Epithelial cell of esophagus (primary cell): ENCODE data around the gene DGKZ.

Experiments used
- DNase-seq: peaks from one replicate; pipeline ENCODE4 v3.0.0; 2010; ENCODE audit warnings: low read depth
- H3K4me3 ChIP-seq: 2 replicates; pipeline ENCODE4 v1.5.1; 2011; ENCODE audit warnings: mild to moderate bottlenecking, low read length, control low read depth
- TF ChIP-seq, protein P1 (sequence below): IDR thresholded peaks from 2 replicates; pipeline ENCODE4 v1.5.1; 2011; ENCODE audit warnings: low read depth, mild to moderate bottlenecking, low read length, control low read depth, inconsistent platforms; ENCODE audit not compliant: insufficient read depth; ENCODE audit errors: missing control alignments

DGKZ gene

DNA sequence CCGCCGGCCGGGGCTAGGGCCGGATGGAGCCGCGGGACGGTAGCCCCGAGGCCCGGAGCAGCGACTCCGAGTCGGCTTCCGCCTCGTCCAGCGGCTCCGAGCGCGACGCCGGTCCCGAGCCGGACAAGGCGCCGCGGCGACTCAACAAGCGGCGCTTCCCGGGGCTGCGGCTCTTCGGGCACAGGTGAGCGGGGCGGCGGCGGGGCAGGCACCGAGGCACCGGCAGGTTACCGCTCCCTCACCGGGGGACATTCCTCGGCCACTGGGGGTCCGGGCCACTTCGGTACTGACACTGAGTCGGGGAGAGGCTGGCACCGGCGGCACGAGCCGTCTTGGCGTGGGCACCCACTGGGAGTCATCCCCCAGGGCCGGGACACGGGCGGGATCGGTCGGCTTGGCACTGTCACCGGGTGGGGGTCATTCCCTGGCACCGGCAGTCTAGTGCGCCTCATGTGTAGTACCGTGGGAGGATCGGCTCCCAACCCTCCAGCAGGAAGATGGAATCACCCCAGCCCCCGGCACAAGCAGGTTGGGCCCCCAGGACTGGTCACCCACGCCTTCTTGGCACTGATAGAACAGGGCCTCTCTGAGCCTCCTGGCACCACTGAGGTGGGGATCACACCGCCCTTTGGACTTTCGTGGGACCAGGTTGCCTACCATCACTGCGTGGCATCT is 511 bp downstream of the DGKZ start:
- no peak for DNase-seq
- H3K4me3 ChIP-seq, result peak overlapping the region; percentile 72
- TF ChIP-seq, protein P1, sequence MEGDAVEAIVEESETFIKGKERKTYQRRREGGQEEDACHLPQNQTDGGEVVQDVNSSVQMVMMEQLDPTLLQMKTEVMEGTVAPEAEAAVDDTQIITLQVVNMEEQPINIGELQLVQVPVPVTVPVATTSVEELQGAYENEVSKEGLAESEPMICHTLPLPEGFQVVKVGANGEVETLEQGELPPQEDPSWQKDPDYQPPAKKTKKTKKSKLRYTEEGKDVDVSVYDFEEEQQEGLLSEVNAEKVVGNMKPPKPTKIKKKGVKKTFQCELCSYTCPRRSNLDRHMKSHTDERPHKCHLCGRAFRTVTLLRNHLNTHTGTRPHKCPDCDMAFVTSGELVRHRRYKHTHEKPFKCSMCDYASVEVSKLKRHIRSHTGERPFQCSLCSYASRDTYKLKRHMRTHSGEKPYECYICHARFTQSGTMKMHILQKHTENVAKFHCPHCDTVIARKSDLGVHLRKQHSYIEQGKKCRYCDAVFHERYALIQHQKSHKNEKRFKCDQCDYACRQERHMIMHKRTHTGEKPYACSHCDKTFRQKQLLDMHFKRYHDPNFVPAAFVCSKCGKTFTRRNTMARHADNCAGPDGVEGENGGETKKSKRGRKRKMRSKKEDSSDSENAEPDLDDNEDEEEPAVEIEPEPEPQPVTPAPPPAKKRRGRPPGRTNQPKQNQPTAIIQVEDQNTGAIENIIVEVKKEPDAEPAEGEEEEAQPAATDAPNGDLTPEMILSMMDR, result no peak

DNA sequence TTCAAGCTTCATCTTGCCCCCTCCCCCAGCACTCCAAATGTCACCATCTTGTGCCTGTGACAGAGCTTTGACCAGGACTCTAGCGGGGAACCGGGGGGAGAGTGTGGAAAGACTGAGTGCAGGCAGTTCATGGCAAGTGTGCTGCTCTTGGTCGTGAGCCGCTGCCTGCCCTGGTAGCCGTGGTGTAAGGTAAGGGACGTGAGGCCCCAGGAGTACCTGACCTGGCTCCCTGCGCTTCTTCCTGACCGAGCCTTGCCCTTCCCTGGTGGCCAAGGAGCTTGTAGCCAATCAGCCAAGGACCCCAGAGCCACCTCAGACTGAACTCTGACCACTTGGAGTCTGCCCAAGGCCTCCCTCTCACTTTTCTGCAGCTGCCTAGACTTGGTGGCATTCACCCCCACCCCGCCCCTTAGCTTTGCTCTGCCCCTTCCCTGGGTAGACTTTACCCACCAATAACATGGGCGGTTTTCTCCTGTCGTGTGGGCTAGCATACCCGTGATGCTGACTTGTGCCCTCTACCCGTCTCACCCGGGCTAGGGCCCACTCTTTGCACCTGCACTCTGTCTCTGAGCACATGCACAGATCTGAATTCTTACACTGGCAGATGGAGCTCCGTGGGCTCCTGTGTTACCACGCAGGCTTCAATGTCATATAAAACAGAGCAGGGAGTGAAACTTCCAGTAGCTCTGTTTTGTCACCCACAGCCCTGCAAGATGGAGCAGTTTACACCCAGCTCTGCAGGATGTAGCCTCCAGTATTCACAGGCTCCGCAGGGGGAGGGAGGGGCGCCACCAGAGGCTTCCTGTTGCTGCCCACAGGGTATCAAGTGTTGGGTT is 1.5 kb downstream of the DGKZ start:
- H3K4me3 ChIP-seq, result peak overlapping the region; percentile 72
- DNase-seq, result no peak
- TF ChIP-seq, protein P1, result no peak

GRCh38 chr11:46350695-46351094 is 3.4 kb downstream of the DGKZ start:
- no peak for DNase-seq
- TF ChIP-seq, protein P1, result no peak
- no peak overlapping the region for H3K4me3 ChIP-seq

DNA sequence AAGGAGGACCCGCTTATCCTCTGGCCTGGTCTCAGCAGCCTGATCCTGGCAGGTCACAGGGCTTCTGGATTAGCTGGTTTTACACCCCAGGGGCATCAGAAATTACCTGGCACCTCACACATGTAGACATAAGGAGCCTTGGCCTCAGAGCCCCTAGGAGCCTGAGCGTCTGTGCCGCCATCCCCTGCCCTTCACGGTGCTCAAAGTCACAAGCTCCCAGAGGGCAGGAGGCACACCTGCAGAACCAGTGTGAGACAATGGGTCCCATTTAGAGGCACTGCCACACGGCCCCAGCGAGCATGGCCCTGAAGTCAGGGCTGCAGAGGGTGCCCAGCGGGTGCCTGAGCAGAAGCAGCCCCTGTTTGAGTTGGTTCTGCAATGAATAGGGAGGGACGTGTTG is 3.9 kb downstream of the DGKZ start:
- H3K4me3 ChIP-seq, result no peak overlapping the region
- no peak for DNase-seq
- TF ChIP-seq, protein P1, result no peak

DNA sequence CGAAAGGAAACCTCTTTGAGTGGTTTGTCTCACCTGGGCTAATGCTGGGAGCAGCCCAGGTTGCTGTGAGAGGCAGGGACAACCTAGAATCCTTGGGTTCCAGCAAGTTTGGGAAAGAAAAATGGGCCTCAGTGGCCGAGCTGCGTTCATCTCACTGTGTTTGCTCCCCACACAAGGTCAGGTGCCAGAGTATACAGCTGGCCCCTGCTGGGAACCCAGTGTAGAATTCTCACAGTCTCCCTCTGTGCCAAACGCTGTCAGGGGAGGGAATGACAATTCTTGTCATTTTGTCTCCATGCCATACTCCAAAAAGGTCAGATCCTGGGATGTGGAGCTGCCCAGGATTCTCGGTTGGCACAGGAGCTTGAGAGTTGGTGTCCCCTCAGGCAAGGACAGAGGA is 4.3 kb downstream of the DGKZ start:
- H3K4me3 ChIP-seq, result no peak overlapping the region
- no peak for DNase-seq
- TF ChIP-seq, protein P1, result no peak

DNA sequence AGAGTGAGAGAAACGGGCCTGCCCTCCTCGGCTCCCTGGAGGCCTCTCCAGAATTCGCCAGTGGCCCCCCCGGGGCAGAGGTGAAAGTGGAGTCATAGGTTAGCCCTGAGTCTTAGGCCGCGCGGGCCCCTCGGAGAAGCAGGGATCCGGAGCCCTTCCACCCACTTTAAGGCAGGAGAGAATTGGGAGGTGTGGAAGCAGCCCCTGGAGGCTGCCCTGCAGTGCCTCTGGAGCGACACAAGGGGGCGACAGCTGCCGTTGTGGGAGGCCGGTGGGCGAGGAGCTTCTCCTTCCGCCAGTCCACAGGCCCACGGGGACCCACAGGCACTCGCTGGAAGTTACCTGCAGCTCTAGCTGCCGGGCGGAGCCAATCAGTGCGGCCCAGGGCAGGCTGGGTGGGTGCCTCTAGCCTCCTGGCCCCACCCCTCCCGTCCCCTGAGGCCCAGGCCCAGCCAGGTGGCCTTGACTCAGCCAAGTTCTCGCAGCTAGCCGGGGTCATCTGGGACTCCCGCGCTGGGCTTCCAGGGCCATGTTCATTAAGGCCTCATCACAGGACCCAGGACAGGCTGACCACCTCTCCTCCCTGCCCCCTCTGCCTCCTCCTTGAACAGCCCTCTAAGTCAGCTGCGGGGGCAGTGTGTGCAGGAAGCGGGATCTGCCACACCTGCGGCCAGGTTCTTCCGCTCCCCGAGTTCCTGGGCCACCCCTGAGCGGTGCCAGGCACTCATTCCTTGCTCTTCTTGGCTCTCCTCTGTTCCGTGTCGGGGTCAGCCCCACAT is 5.0 kb downstream of the DGKZ start:
- H3K4me3 ChIP-seq, result no peak overlapping the region
- peak; percentile 59 for DNase-seq
- TF ChIP-seq, protein P1, result peak; percentile 74
